GM18951 (cell line): ENCODE measurements around the gene DDX43.

Experiments used
- POLR2A ChIP-seq: IDR thresholded peaks from 4 replicates; pipeline ENCODE4 v1.6.1; 2011; ENCODE audit warnings: mild to moderate bottlenecking; ENCODE audit not compliant: insufficient read length, insufficient read depth; ENCODE audit errors: extremely low read depth
- in situ Hi-C: fragments of 300-500 bp; cut with MboI; formaldehyde crosslinking; loops from one replicate; pipeline ENCODE4 v1.12.0; 2022; ENCODE audit warnings: low sequenced_read_pairs, mixed read lengths, inconsistent platforms; ENCODE audit not compliant: unreplicated experiment

DDX43 gene

GRCh38 chr6:73394577-73395354 is at the start of gene DDX43:
Gene DDX43 (plus strand): TSS chr6:73394828. CDS start chr6:73394906, 78 bp downstream.
- no peak for TF ChIP-seq POLR2A
- in situ Hi-C loops, result no loop called here

- TF ChIP-seq POLR2A, result no peak
- in situ Hi-C loops, result no loop called here
These were observed 46.0 kb upstream of the DDX43 start for GRCh38 chr6:73348550-73349204.

- in situ Hi-C loops, result no loop called here
- TF ChIP-seq POLR2A, result no peak
These were observed 45.3 kb upstream of the DDX43 start for GRCh38 chr6:73349311-73349710.

GRCh38 chr6:73353636-73354593 is 40.7 kb upstream of the DDX43 start, which contains the start of gene DPPA5:
Gene DPPA5 (minus strand): TSS chr6:73354276. CDS start chr6:73354225, 51 bp downstream.
- TF ChIP-seq POLR2A, result no peak
- in situ Hi-C loops, result no loop called here

- in situ Hi-C loops, result no loop called here
These were observed 32.3 kb upstream of the DDX43 start, which contains the start of gene KHDC3L for GRCh38 chr6:73362358-73362757. Gene KHDC3L (plus strand): TSS chr6:73362658. CDS start chr6:73362730, 72 bp downstream.

GRCh38 chr6:73362869-73363536 is 31.6 kb upstream of the DDX43 start:
- in situ Hi-C loops, result no loop called here
- TF ChIP-seq POLR2A, result no peak

More at GRCh38 chr6:73362358-73362757, 32.3 kb upstream of the DDX43 start, which contains the start of gene KHDC3L:
- TF ChIP-seq POLR2A, result no peak

GRCh38 chr6:73363537-73363875 is 31.1 kb upstream of the DDX43 start:
- in situ Hi-C loops, result no loop called here
- no peak for TF ChIP-seq POLR2A

GRCh38 chr6:73364121-73364520 is 30.5 kb upstream of the DDX43 start:
- TF ChIP-seq POLR2A, result no peak
- in situ Hi-C loops, result no loop called here

GRCh38 chr6:73364549-73364948 is 30.1 kb upstream of the DDX43 start:
- TF ChIP-seq POLR2A, result no peak

GRCh38 chr6:73367761-73368355 is 26.8 kb upstream of the DDX43 start:
- in situ Hi-C loops, result no loop called here
- no peak for TF ChIP-seq POLR2A

More at GRCh38 chr6:73364549-73364948, 30.1 kb upstream of the DDX43 start:
- in situ Hi-C loops, result no loop called here

- in situ Hi-C loops, result no loop called here
- TF ChIP-seq POLR2A, result no peak
These were observed 26.0 kb upstream of the DDX43 start for GRCh38 chr6:73368675-73369074.

- no peak for TF ChIP-seq POLR2A
- in situ Hi-C loops, result no loop called here
These were observed 25.5 kb upstream of the DDX43 start for GRCh38 chr6:73369157-73369556.
